AG04450 (cell line): Measurements from ENCODE around the gene APOM. TPM values are rescaled to one million over a fixed set of nuclear protein-coding genes. Genes with fewer than 3 reads are reported as not detected.

Source experiments
- CTCF ChIA-PET: fragments of 300-600, 350-600 bp; formaldehyde crosslinking; extraction: SDS; loops from one replicate; lab custom pipeline; 2022; ENCODE audit warnings: antibody characterized with exemption, inconsistent platforms; lab: Charles Lee
- POLR2A ChIA-PET: fragments of 350-600 bp; formaldehyde crosslinking; extraction: SDS; loops from one replicate; lab custom pipeline; 2021; ENCODE audit warnings: antibody characterized with exemption, inconsistent platforms; lab: Yijun Ruan, JAX
- DNase-seq: peaks from one replicate; pipeline ENCODE4 v3.0.0-alpha.2; 2011; ENCODE audit warnings: low read depth, low spot score
- H3K27ac ChIP-seq: one replicate; pipeline ENCODE4 v1.5.1; 2012; ENCODE audit warnings: low read depth, low read length, control low read depth
- H3K27me3 ChIP-seq: one replicate; pipeline ENCODE4 v1.6.0; 2012; ENCODE audit warnings: low read length; ENCODE audit not compliant: control insufficient read depth, insufficient read depth
- H3K4me3 ChIP-seq: 2 replicates; pipeline ENCODE4 v1.5.1; 2011; ENCODE audit warnings: mild to moderate bottlenecking, low read depth, low read length, control low read depth
- H3K9me3 ChIP-seq: 2 replicates; pipeline ENCODE4 v1.5.1; 2012; ENCODE audit warnings: low read length; ENCODE audit not compliant: control insufficient read depth, insufficient read depth
- CTCF ChIP-seq: IDR thresholded peaks from 2 replicates; pipeline ENCODE4 v1.5.1; 2011; ENCODE audit warnings: low read depth, low read length, control low read depth, inconsistent platforms
- polyA plus RNA-seq: library from polyadenylated mRNA; depleted of rRNA; stranded (reverse); fragments of >200 nt; gene quantifications from 2 replicates; pipeline ENCODE4 v1.2.3, GENCODE V29; 2011

APOM gene
- polyA plus RNA-seq, 1 experiment, result 2.8 TPM

- DNase-seq, result no peak
- ChIA-PET POLR2A (interaction anchor here (1.1 to 1.9 kb wide), 2 partner anchors 11 to 172 kb away, joined by 4 to 10 read pairs; partner anchors contain the start of gene BAG6), CTCF (interaction anchor here (0.6 to 2.1 kb wide), 5 partner anchors 11 to 200 kb away, joined by 3 to 7 read pairs (median 4); partner anchors contain the start of genes ATP6V1G2, BAG6 and LSM2)
- peak overlapping the region; percentile 98 for H3K4me3 ChIP-seq
- TF ChIP-seq CTCF, result no peak
- H3K9me3 ChIP-seq, result no peaks in the 10 kb centered on the region; the same call in 1 of the 2 replicates
- no peaks in the 10 kb centered on the region for H3K27me3 ChIP-seq
- peak overlapping the region; percentile 90 for H3K27ac ChIP-seq
Measured at GRCh38 chr6:31663126-31663960, 7.6 kb downstream of the APOM start.

- Histone ChIP-seq H3K4me3 (peak overlapping the region; percentile 98), H3K27ac (peak overlapping the region; percentile 90), H3K9me3 (no peaks in the 10 kb centered on the region; the same call in 1 of the 2 replicates), H3K27me3 (no peaks in the 10 kb centered on the region)
- ChIA-PET POLR2A (interaction anchor here (0.6 to 1.9 kb wide), 11 partner anchors 10 to 199 kb away, joined by 3 to 11 read pairs (median 4); partner anchors contain the start of genes ABHD16A, BAG6, HSPA1B and NEU1), CTCF (interaction anchor here (0.6 to 2.1 kb wide), 8 partner anchors 11 to 289 kb away, joined by 3 to 7 read pairs (median 4); partner anchors contain the start of genes ATP6V1G2, BAG6 and LSM2)
- DNase-seq, result no peak
- no peak for TF ChIP-seq CTCF
Measured at GRCh38 chr6:31663961-31664789, 8.5 kb downstream of the APOM start.

GRCh38 chr6:31664790-31665500, 9.3 kb downstream of the APOM start, which contains the start of gene GPANK1:
Gene GPANK1 (minus strand): TSS chr6:31664997. CDS start chr6:31664478, 519 bp downstream.
- H3K4me3 ChIP-seq, result peak within 1 kb of the TSS; percentile 98
- peak within 1 kb of the TSS; percentile 90 for H3K27ac ChIP-seq
- peak; percentile 87 for DNase-seq
- TF ChIP-seq CTCF, result 0 out of 2 replicates have a peak, but pooled peaks have one; percentile 5
- no peaks in the 10 kb centered on the region; the same call in 1 of the 2 replicates for H3K9me3 ChIP-seq
- H3K27me3 ChIP-seq, result no peaks in the 10 kb centered on the region
- ChIA-PET CTCF (interaction anchor here (0.6 to 2.1 kb wide), 8 partner anchors 11 to 288 kb away, joined by 3 to 7 read pairs (median 4); partner anchors contain the start of genes ATP6V1G2, BAG6 and LSM2), POLR2A (interaction anchor here (0.6 to 1.9 kb wide), 10 partner anchors 9 to 198 kb away, joined by 3 to 11 read pairs (median 4); partner anchors contain the start of genes ABHD16A, BAG6, HSPA1B and NEU1)

GRCh38 chr6:31665501-31666336, 10.0 kb downstream of the APOM start, which contains the start of gene CSNK2B:
Gene CSNK2B (plus strand): TSS chr6:31666080. CDS start chr6:31666832, 752 bp downstream.
- peak; percentile 91 for DNase-seq
- TF ChIP-seq CTCF, result no peak
- Histone ChIP-seq H3K27ac (peak within 1 kb of the TSS; percentile 90), H3K9me3 (no peaks in the 10 kb centered on the region; the same call in 1 of the 2 replicates), H3K27me3 (no peaks in the 10 kb centered on the region), H3K4me3 (peak within 1 kb of the TSS; percentile 98)
- CTCF ChIA-PET, result interaction anchor here (0.6 to 1.0 kb wide), 3 partner anchors 119 to 165 kb away, joined by 3 to 4 read pairs (median 3); partner anchors contain the start of genes ATP6V1G2 and LSM2
- POLR2A ChIA-PET, result interaction anchor here (0.9 to 1.8 kb wide), 5 partner anchors 13 to 149 kb away, joined by 3 to 11 read pairs (median 4); partner anchors contain the start of genes ABHD16A, BAG6, HSPA1A and HSPA1L
